Measurements from ENCODE around the gene KIAA1671.

KIAA1671 gene

DNA sequence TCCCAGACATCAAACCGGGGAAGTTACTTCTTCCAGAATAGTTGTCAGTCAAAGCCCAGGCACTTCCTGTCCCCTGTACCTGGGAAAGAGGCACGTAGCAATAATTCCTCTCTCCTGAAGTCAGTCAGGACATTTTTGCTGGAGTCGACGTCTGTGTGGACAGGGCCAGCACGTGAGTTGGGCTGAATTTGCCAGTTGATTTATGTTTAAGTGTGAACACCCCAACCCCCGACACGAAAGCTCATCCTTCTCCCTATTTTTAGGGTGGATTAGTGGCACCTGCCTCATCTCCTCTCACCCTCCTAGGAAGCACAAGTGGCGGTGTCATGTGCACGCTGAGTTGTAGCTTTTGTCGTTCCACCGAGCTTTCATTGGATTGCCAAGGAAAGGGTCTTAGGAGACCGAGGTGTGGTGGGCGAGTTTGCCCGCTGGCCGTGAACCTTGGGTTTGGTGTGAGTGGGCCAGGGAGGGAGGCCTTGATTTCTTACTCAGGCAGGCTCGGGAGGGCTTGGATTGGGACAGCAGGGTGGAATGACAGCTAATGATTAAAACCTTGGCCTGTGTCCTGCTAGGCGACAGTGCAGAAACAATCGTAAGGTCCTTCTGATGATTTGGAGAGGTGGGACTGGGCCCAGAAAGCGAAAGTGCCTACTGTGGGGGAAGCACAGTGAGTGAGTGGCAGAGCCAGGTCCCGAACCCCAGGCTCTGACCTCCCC, 160.2 kb downstream of the KIAA1671 start:
- DNase-seq (ENCODE audit: low read depth in 3 of 3, low spot score in 1 of 3) = no peak

DNA sequence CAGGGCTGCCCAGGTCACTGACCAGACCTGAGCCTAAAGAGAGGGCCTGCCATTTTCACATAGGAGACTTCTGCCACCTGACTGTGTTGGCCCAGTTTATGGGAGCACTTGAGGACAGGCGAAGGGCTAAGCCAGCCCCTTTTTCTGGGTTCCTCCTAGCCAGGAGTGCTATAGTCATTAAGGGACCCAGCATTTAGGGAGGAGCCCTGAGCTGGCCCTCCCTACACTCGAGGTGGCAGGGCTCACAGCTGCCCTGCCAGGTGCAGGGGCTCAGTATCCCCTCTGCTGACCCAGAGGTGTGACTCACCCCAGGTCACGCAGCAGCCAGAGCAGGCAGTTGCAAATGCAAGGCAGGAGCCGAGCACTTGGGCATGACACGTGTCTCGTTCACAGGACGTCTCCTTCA, 160.8 kb downstream of the KIAA1671 start:
- DNase-seq (ENCODE audit: low read depth in 3 of 3, low spot score in 1 of 3) = no peak

DNA sequence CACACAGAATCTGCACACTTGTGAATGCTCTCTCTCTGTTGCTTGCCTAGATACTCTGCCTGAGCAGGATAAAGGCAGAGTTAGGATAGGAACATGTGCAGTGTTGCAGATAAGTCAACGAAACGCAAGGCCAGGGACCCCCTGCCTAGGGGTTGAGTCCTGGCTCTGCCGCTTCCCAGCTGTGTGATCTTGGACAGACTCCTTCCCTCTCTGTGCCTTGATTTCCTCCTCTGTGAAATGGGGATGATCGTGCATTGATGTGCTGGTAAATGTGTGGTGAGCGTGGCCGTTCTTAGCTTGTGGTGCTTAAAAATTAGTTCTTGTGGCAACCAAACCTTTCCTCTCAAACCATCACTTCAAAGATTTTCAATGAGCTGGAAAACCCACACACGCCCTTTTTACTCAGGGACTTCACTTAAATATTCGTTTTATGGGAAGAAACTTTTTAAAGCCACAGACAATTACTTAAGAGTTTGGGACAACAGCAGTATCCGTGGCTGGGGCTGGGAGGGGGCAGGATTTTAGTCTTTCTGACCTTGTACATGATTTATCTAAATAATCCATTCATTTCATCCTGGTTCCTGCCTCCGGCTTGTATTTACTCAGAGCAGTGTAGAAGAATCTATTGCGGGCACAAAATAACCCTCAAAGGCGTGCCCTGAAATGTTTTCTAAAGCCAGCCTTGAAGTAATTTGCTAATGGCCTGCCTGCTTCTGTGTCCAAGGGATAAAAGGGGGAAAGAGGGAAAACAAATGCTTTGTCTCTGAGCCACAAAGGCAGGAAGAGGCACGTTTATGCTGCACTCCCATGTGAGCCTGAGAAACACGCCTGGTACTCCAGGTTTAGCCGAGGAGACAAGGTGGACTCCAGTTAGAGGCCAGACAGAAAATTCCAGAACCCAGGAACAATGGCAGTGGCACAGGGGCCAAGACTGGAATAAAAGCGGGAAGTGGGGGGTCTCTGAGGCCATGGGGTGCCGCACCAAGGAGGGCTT, 162.2 kb downstream of the KIAA1671 start:
- no peak for DNase-seq (ENCODE audit: low read depth in 3 of 3, low spot score in 1 of 3)

DNA sequence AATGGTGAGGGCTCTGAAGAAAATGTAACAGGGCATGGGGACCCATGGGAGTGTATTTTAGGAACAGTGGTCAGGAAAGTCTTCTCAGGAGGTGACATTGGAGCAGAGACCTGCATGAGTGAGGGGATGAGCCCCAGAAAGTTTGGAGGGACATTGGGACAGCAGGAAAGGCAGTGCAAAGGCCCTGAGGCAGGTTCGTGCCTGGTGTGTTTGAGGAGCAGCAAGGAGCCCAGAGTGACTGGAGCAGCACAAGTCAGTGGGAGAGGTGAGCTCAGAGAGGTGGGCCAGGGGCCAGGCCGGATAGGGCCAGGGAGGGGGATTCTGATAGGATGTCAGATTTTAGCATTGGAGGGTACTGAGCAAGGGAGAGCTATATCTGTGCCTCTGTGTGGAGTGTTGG, 167.1 kb downstream of the KIAA1671 start:
- no peak for DNase-seq (ENCODE audit: low read depth in 3 of 3, low spot score in 1 of 3)

DNA sequence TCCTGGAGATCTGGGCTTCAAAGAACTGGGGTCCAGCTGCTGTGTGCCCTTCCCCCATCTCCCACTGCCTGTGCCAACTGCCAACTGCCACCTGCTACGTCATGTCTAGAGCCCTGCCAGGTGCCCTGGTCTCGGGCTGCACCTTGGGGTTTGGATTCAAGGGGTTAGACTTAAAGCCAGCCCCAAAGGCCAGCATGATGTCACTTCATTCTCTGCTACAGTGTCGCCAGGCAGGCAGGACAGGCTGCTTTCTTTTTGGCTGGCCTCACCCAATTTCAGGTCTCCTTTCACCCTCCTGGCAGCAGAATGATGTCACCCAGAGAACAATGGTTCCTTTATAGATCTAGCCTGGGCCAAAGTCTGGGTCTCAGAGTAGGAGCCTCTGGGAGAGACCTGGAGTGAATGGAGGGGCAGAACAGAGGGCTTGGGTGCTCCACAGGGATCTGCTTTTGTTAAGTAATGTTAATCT, 167.6 kb downstream of the KIAA1671 start:
- DNase-seq (ENCODE audit: low read depth in 3 of 3, low spot score in 1 of 3) = no peak

DNA sequence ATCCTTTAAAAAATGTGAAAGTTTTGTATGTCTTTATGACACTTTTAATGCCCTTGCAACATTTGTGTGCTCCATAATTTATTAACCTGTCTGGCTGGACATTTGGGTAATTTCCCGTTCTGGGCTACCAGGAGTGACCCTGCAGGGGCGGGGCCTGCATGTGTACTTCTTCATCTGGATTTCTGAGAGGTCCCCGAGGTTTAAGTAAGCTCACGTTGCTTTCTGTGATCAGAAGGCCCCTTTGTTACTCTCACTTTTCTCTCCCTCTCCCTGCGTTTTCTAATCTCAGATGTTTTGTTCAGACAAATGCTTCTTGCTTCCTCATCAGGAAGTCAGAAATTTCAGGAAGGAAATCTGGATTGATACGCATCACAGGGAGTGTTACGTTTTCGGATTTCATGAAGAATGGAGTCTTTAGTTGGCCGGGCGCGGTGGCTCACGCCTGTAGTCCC, 168.3 kb downstream of the KIAA1671 start:
- DNase-seq (ENCODE audit: low read depth in 3 of 3, low spot score in 1 of 3) = no peak

DNA sequence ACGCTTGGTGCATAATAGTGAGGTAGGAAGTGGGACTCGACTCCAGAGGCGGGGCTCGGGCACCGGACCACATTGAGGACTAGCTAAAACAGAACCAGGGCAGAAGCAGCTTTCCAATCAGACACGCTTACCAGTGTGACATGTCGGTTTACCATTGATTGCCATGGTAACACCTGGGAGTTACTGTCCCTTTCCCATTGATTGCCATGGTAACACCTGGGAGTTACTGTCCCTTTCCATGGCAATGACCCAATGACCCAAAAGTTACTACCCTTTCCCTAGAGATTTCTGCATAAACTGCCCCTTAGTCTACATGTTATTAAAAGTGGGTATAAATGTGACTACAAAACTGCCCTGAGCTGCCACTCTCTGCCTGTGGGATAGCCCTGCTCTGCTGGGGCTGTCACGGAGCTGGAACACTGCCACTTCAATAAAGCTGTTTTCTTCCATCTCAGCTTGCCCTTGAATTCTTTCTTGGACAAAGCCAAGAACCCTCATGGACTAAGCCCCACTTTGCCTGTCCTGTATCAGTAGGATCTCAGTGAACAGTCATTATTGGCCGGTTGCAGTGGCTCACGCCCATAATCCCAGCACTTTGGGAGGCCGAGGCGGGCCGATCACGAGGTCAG, 169.7 kb downstream of the KIAA1671 start:
- DNase-seq (ENCODE audit: low read depth in 3 of 3, low spot score in 1 of 3) = no peak

DNA sequence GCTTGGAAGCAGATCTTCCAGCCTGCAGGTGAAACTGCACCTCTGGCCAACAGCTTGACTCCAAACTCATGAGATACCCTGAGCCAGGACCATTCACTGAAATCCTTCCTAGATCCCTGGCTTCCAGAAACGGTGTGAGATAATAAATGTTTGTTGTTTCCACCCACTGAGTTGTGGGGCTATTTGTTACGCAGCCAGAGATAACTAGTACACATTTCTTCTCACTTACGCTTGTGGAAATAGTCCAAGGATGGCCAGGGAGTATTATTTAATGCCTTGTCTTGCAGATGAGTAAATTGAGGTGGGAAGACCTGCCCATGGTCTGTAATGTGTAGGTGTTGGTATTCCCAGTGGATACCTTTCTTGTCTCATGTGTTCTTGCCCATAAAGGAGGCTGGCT, 171.2 kb downstream of the KIAA1671 start:
- no peak for DNase-seq (ENCODE audit: low read depth in 3 of 3, low spot score in 1 of 3)

DNA sequence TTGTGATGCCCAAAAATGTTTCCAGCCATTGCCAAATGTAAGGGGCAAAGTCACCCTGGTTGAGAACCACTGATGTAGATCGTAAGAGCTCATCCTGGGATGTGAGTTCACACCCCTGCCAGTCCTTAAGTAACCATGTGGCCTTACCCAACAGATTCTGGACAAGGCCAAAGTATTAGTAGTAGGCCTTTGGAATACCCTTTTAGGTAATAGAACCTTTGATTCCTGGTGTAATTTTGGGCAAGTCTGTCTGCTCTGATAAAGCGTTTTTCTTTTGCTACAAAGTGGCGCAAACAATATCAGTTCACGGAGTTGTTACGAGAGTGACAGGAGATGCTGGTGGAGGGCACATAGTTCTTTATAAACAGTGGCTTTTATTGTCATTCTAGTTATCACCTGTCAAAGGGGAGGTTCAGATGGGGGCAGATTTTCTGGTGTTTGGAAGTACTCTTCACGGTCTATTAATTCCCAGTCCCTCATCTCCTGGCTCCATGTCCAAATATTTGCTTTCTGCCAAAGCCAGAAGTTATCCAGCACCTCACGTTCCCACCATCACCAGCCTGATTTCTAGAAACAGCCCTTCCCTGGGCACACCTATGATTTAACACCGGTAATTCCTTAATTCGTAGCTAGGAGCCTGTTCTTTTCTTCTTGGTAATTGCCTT, 173.3 kb downstream of the KIAA1671 start:
- no peak for DNase-seq (ENCODE audit: low read depth in 3 of 3, low spot score in 1 of 3)

DNA sequence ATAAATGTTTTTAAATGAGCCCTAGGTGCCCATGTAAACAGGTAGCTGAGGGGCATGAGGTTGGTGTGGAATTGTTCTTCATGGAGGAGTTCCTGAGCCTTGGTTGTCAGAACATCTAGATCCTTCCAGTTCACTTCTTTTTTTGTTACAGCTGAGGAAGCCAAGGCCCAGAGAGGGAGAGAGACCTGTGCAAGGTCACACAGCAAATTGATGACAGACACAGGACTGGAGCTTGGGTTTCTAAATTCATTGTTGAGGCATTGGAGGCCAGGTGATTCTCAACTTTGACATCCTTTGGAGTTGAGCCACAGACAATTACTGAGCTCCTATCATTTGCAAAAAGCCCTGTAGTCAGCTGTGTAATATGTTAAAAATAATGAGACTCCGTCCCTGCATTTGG, 174.0 kb downstream of the KIAA1671 start:
- DNase-seq (ENCODE audit: low read depth in 3 of 3, low spot score in 1 of 3) = no peak

DNA sequence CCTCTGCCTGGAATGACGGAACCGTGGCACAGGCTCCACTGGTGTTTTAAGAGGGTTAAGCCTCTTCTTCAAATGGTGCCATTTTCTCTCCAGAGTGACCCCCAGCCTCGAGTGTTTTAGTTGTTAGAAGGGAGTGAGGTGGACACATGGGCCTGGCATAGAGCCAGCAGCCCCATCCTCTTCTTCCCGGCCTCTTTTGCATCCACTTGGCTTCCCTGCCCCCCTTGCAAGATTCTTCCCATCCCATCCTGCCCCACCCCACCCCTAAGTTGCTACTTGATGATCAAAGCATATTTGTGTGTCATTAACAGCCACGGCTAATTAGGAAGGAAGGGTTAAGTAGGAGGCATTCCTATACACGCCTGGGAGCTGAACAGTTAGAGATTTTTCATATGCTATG, 174.8 kb downstream of the KIAA1671 start:
- no peak for DNase-seq (ENCODE audit: low read depth in 3 of 3, low spot score in 1 of 3)

DNA sequence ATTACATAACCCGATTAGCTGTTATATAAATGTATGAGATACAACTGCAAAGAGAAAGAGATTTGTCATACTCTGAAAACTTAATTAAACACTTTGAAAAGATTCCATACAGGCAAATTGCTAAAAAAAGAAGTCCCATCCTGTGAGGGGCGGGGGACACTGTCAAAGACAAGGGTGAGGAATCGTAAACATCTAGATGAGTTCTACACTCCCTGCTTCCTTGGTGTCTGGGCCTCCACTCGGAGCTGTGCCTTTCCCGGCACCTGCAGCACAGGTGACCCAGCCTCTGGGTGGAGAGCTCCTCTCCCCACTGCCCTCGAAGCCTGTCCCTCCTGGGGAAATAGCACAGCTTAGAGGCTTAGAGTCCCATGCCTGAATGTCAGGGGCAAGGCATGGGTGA, 177.9 kb downstream of the KIAA1671 start:
- no peak for DNase-seq (ENCODE audit: low read depth in 3 of 3, low spot score in 1 of 3)

DNA sequence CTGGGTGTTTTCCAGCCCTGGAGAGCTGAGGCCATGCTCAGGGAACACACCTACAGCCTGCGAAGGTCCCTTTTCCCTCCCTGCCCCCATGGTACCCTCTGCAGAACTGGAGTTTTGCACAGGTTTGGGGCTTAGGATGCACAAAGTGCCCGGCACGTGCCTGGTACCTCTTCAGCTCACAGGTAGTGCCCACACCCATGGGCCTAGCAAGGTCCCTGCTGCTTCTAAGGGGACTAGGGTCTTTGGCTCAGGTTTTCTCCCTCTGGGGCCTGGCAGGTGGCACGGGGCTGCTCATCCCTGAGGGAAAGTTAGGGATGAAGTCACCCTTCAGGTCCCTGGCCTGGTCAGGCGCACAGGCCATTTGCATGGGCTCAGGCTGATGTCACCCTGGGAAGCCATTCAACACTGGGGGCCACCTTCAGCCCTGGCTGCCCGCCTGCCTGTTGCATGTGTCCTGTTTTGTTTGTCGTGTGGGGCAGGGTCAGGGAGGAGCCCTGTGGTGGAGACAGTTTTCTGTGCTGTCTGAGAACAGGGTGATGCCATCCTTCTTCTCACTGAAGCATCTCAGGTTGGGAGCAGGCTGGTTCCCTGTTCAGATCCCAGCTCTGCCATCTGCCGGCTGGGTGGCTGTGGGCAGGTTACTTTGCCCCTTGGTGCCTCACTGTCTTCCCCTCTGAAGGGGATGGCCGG, 178.8 kb downstream of the KIAA1671 start:
- no peak for DNase-seq (ENCODE audit: low read depth in 3 of 3, low spot score in 1 of 3)

DNA sequence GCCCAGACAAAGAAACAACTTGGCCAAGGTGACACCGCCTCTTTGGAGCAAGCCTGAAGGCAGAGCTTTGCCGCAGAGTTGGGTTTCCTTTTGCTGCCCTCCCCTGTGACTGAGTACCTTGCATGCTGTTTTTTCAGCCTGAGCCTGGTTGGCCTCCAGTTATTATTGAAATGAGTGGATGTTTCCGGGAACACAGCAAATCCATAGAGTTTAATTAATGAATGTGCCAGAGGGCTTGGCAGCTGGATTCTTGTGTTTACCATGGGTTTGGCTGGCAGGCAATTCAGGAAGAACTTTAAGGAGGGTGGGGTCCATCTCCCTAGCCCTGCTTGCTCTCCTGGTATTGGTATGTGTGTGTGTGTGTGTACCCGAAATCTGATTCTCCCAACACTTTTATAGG, 181.5 kb downstream of the KIAA1671 start:
- DNase-seq (ENCODE audit: low read depth in 3 of 3, low spot score in 1 of 3) = no peak

DNA sequence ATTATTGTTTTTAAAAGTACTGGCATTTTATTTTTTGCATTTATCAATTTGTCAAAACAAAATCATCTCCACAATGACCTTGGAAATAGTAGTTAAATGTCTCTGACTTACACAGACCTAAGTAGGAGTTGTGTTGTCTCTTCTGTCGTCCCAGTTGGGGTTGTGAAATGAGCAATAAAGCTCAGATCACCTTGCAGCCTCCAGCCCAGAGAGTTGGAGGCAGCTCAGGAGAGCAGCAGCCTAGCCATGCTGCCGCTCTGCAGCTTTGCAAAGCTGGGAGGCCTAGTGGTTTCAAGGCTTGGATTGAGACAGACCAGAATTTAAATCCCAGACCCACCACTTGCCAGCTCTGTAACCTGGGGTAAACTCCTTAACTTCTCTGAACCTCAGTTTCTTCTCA, 181.9 kb downstream of the KIAA1671 start:
- no peak for DNase-seq (ENCODE audit: low read depth in 3 of 3, low spot score in 1 of 3)

DNA sequence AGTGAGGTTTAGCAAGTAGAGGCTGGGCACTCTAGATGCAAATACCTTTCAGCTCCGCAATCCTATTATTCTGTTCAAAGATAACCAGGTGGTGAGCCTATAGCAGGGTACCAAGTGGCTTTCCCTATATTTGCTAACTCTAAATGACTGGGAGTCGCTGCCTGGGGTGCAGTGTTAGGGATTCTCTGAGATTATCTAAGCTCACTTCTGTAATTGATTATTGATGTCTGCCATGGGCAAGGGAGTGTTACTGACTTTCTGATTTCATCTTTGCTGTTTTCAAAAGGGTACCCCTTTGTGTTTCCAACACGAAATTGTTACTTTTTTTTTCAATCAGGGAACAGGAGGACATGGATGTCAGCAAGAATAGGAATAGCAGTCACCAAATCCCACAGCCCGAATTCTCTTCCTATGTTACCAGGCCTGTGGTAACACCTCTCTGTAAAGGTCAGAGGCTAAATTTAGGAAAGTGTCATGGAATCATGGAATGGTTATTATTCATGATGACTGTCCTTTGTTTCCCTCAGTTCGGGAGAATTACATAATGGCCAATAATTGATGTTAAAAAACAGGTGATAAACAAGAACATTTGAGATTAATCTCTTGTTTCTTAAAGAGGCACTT, 184.5 kb downstream of the KIAA1671 start:
- no peak for DNase-seq (ENCODE audit: low read depth in 3 of 3, low spot score in 1 of 3)

DNA sequence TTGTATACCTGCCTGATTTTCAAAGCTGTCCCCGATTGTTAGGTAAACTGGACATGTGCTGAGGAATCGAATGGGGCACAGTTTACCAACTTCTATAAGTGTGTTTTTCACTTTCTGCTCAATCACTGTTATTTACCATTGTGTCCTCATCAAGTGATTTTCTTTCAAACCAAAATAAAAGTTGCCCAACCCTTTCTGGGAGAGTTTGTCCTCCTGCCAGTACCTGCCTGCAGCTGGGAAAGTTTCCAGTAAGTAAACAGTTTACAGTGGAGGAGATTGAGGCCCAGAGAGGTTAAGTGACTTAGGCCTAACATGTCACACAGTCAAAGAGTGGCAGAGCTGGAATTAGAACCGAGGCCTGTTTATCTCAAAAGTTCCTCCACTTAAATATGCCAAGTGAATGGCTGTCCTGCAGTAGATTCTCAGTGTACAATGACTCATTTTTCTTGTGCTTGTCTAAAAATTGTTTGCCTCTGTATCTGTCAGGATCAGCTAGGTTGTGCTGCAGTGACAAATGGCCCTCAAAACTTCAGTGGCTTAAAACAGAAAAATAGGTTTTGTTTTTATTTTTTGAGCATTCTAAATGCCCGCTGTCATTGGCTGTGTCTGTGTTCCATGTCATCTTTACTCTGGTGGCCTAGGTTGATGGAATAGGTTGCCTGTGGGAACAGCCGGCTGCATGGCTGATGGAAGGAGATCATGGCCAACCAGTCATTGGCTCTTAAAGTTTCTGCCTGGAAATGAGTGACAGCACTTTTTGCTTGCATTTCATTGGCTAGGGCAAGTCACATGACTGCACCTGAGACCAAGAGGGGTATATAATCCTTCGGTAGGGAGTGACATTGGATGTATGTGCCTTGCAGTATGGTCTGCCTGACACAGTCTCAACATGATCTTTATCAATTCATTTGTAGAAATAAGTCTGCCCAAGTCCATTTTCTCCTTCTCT, 185.3 kb downstream of the KIAA1671 start:
- no peak for DNase-seq (ENCODE audit: low read depth in 3 of 3, low spot score in 1 of 3)

DNA sequence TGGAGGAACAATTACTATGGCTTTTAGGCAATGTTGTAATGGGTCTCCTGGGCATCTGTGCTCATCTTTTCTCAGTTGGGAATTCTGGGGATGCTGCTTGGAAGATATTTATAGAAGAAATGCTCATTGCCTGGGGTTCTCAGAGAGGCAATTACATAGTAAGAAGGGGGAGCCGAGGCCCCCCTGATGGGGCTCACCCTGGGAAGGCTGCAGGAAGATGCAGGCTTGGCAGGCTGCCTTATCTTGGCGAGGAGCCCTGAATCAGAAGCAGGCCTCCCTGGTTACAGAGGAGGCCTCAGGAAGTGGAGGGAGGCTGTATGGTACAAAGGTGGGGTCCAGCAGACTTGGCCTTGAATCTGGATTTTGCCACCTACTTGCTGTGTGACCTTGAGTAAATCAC, 186.5 kb downstream of the KIAA1671 start:
- DNase-seq (ENCODE audit: low read depth in 3 of 3, low spot score in 1 of 3) = no peak

DNA sequence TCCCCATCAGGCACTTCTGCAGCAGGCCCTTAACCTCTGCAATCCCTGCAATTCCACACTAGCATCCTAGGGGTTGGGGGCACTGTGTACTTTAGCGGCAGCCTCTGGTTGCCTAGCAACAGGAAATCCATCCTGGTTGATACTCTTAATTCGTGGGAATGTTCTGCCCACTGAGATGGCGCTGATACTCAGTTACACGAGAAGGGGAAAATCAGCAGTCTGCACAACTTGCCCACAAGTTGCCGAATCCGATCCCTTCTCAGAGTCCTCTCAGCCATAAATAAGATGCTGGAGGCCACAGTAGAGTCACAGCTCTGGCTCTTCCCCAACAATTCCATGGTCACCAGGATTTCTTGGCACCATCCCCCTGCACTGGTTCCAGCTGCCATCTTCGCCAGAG, 189.6 kb downstream of the KIAA1671 start:
- no peak for DNase-seq (ENCODE audit: low read depth in 3 of 3, low spot score in 1 of 3)
